Posterior cingulate gyrus (tissue), 11 donors: ENCODE results near the gene NSFL1C.
A peak's percentile ranks its signal among the peaks of the same experiment; 100 is the strongest.
"Not testable (repeated sequence)": the region's sequence is repeated elsewhere in the genome, so short reads cannot be mapped to it uniquely, and the experiment has no call there.

Experiments used
- DNase-seq, 10 donors: peaks; one replicate each; pipeline versions ENCODE4 v3.0.0 to v3.0.0-alpha.2; 2020 to 2021; ENCODE audit warnings: mixed read lengths in 3 of 10
- intact Hi-C: fragments of 100-400 bp; cut with DNase I; formaldehyde crosslinking; loops from one replicate; pipeline ENCODE4 v1.15.1; 2023

The NSFL1C gene

GRCh38 chr20:1466211-1467081 is at the start of gene NSFL1C:
Gene NSFL1C, minus strand, starts transcription at chr20:1466849. Its CDS starts 25 bp downstream, at chr20:1466824.
- peak; percentile 90 to 99 (median 95) for DNase-seq
- intact Hi-C loops: loop anchor here (2.0 to 5.0 kb wide), 2 partner anchors 154 to 349 kb away; partner anchors contain the start of gene PSMF1

- intact Hi-C loops: no loop called here
- DNase-seq: no peak
Measured at GRCh38 chr20:1513801-1514200, 47.2 kb upstream of the NSFL1C start.

DNA sequence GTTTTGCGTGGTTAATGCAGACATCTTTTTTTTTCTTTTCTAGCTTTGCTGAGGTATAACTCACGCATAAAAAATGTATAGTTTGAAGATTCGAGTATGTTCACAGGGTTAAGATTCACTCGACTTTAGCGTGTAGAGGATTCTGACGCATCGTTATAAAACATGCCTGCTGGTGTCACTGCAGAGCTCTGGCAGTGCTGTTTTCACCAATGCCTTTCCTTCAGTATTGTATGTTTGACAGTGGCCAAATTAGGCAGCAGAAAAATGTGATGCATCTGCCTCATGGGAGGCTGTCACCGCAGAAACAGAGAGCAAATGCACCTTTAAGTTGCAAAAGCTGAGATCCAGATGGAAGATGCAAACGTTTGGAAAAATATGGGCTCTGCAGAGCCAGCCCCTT is 42.6 kb upstream of the NSFL1C start:
- peak in 7 of 10 donors; percentile 27 to 86 (median 50) for DNase-seq
- intact Hi-C loops: loop anchor here (1.0 kb wide), 1 partner anchor 225 kb away; no protein-coding TSS in a partner anchor

- no peak for DNase-seq
- intact Hi-C loops: no loop called here
Measured at GRCh38 chr20:1508574-1508973, 41.9 kb upstream of the NSFL1C start.

DNA sequence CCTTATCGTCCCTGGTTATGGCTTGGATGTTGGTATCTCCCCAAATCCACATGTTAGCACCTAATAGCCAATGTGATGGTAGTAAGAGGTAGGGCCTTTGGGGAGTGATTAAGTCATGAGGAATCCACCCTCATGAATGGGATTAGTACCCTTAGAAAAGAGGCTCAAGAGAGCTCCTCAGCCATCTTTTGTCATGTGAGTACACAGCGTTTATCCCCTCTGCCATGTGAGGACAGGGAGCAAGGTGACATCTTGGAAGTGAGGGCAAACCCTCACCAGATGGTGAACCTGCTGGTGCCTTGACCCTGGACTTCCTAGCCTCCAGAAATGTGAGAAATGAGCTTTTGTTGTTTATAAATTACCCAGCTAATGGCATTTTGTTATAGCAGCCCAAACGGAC is 40.6 kb upstream of the NSFL1C start:
- DNase-seq: no peak

GRCh38 chr20:1505871-1506270 is 39.2 kb upstream of the NSFL1C start:
- intact Hi-C loops: no loop called here

More for the DNA sequence above, 40.6 kb upstream of the NSFL1C start:
- intact Hi-C loops: no loop called here

GRCh38 chr20:1505361-1505760 is 38.7 kb upstream of the NSFL1C start:
- DNase-seq: no peak
- intact Hi-C loops: no loop called here

More at GRCh38 chr20:1505871-1506270, 39.2 kb upstream of the NSFL1C start:
- DNase-seq: no peak

DNA sequence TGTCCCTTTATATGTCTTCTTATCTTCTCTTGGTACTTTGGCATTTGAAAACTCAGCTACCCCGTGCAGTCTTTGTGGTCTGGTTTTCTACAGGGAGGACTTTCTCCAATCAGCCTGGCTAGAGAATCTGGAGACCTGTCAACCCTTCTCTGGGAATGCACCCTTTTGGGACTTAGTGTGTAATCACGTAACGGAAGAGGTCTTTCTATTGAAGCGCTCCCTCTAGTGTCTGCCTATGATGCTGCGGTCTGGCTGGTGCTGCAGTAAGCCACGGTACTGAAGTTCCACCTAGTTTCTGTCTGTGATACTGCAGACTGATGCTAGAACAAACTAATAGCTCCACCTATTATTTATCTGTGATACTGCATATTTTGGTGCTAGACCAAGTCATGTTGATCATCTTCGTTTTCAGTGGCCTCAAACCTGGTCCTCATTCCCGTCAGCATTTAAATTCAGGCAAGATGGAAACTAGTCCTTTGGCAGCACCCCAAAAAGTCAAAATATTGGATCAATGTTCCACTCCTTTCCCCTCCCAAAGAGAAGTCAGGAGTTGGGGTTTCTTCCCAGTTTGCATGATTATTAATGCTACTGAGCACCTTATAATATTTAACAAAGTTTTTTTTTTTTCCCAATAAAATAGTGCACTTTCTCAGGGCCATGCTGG is 37.0 kb upstream of the NSFL1C start:
- DNase-seq: peak; percentile 38 to 93 (median 58)
- intact Hi-C loops: no loop called here

DNA sequence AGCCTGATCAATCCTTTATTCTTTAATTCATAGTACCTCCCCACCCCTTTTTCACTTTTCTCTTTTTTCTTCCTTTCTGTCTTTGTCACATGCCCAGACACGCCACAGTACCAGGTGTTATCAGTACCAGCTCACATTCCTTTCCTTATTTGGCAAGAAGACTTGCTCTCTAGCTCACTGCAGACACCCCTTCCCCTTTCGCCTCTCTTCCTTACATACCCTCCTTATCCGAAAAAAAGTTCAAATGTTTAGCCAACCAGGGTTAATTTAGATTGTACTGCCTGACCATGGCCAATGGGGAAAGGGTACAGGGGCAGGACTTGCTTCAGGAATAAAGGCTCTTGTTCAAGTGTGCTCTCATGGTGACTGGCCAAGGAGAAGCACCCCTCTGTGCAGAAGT is 33.8 kb upstream of the NSFL1C start:
- intact Hi-C loops: no loop called here
- DNase-seq: no peak

DNA sequence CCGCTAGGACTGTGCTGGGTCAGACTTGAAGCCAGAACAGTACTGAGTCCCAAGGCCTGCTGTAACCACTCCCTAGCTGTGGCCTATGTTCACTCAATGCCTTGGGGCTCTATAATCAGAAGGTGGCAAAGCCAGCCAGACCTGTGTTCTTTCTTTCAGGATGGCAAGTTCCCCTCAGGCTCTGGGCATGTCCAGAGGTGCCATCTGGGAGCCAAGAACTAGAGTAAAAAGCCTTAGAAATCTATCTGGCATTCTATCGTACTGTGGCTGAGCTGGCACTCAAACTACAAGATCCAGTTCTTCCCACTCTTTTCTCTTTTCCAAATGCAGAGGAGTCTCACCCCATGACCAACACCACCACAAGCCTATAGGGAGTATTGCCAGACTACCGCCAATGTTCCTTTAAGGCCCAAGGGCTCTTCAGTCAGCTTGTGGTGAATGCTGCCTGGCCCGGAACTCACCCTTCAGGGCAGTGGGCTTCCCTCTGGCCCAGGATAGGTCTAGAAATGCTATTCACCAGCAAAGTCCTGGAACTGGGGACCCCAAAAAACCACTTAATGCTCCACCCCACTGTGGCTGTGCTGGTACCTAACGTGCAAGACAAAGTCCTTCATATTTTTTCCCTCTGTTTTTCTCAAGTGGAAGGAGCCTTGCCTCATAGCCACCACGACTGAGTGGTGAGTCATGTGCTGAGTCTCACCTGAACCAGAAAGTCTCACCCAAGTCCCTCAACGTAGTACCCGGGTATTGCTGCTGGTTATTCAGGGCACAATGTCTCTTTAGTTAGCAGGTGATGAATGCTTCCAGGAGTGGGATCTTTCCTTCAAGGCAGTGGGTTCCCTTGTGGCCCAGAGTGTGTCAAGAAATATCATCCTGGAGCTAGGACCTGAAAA is 33.1 kb upstream of the NSFL1C start:
- DNase-seq: no peak
- intact Hi-C loops: no loop called here

GRCh38 chr20:1497371-1497770 is 30.7 kb upstream of the NSFL1C start:
- DNase-seq, intact Hi-C loops: not testable (repeated sequence)

DNA sequence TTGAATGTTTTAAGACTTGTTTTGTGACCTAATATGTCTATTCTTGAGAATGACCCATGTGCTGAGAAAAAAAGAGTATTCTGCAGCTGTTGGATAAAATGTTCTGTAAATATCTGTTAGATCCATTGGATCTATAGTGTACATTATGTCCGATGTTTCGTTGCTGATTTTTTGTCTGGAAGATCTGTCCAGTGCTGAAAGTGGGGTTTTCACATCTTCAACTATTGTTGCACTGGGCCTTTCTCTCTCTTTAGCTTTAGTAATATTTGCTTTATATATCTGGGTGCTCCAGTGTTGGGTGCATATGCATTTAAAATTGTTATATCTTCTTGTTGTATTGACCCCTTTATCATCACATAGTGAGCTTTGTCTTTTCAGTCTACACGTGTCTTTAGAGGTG is 30.3 kb upstream of the NSFL1C start:
- intact Hi-C loops: no loop called here
- no peak for DNase-seq

- intact Hi-C loops: no loop called here
- no peak for DNase-seq
Measured at GRCh38 chr20:1494436-1494835, 27.8 kb upstream of the NSFL1C start.

DNA sequence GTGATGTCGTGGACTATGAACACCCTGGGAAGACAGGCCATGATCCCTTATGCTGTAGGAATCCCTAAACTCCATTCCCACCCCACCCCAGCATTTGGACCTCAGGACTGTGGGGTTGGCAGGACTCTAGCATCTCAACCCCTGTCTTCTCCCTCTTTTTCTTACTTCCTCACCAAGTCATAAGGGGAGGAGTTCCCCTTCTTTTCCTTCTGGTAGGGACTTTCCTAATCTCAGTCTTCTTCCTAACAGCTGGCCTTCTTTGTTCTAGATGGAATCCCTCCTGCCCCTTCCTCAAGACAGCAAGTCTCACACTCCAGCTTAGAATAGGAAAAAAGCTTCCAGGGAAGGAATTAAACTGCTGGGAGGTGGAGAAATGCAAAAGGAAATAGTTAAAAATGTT is 26.9 kb upstream of the NSFL1C start:
- no peak for DNase-seq

GRCh38 chr20:1491860-1492642 is 25.4 kb upstream of the NSFL1C start:
- peak in 1 of 10 donors; percentile 21 for DNase-seq
- intact Hi-C loops: no loop called here

More for the DNA sequence above, 26.9 kb upstream of the NSFL1C start:
- intact Hi-C loops: no loop called here

- DNase-seq: peak in 2 of 10 donors; percentile 24 to 84
- intact Hi-C loops: no loop called here
Measured at GRCh38 chr20:1491281-1491840, 24.7 kb upstream of the NSFL1C start, which contains the start of gene SIRPB2. Gene SIRPB2, minus strand, starts transcription at chr20:1491420. Its CDS starts 61 bp downstream, at chr20:1491359.

GRCh38 chr20:1490643-1491195 is 24.1 kb upstream of the NSFL1C start:
- intact Hi-C loops: no loop called here
- DNase-seq: peak in 1 of 10 donors; percentile 34

GRCh38 chr20:1489764-1490436 is 23.3 kb upstream of the NSFL1C start:
- intact Hi-C loops: no loop called here
- DNase-seq: no peak
